ENCODE data around the gene CDK5. TPM values are rescaled to one million over a fixed set of nuclear protein-coding genes. Genes with fewer than 3 reads are reported as not detected.
"Not testable (repeated sequence)": the region's sequence is repeated elsewhere in the genome, so short reads cannot be mapped to it uniquely, and the experiment has no call there.

Gene CDK5
- total RNA-seq, 1 donor from 2014 or later, result 13.7 TPM

- TF ChIP-seq CTCF (IDR thresholded peaks at IDR 0.05), result no peak
- Histone ChIP-seq H3K9me3 (no peaks in the 10 kb centered on the region), H3K4me1 (peaks cover 19% of the 10 kb centered on the region), H3K4me3 (no peak overlapping the region), H3K36me3 (peaks cover 35% of the 10 kb centered on the region), H3K27me3 (ENCODE audit: low read depth) (no peaks in the 10 kb centered on the region), H3K27ac (no peak overlapping the region)
- intact Hi-C loops (cut with DNase I), result no loop called here
- DNase-seq (no peak), ATAC-seq (no peak)
Measured at GRCh38 chr7:151031011-151031410, 26.7 kb downstream of the CDK5 start.

GRCh38 chr7:151028948-151029501 is 28.7 kb downstream of the CDK5 start:
- intact Hi-C loops (cut with DNase I), result no loop called here
- no peak for ATAC-seq

GRCh38 chr7:151028131-151028947 is 29.4 kb downstream of the CDK5 start, which contains the start of gene ABCB8:
Gene ABCB8 (plus strand): TSS chr7:151028450. CDS start chr7:151028516, 66 bp downstream.
- peaks cover 16% of the 10 kb centered on the region for H3K36me3 ChIP-seq
- peak; percentile 98 for DNase-seq
- H3K27me3 ChIP-seq (ENCODE audit: low read depth), result no peaks in the 10 kb centered on the region
- TF ChIP-seq CTCF (IDR thresholded peaks at IDR 0.05), result peak; percentile 58
- intact Hi-C loops (cut with DNase I), result no loop called here
- peak within 1 kb of the TSS; percentile 84 for H3K4me3 ChIP-seq
- no peaks in the 10 kb centered on the region for H3K9me3 ChIP-seq
- peak within 1 kb of the TSS; percentile 87 for H3K27ac ChIP-seq
- peaks cover 19% of the 10 kb centered on the region for H3K4me1 ChIP-seq
- peak; percentile 97 to 98 for ATAC-seq

More at GRCh38 chr7:151028948-151029501, 28.7 kb downstream of the CDK5 start:
- no peak for DNase-seq
- Histone ChIP-seq H3K27me3 (ENCODE audit: low read depth) (no peaks in the 10 kb centered on the region), H3K27ac (peak overlapping the region; percentile 87), H3K4me1 (peaks cover 19% of the 10 kb centered on the region), H3K9me3 (no peaks in the 10 kb centered on the region), H3K4me3 (peak overlapping the region; percentile 84), H3K36me3 (peaks cover 16% of the 10 kb centered on the region)
- no peak for TF ChIP-seq CTCF (IDR thresholded peaks at IDR 0.05)

GRCh38 chr7:151027728-151028130 is 30.0 kb downstream of the CDK5 start:
- peak overlapping the region; percentile 84 for H3K4me3 ChIP-seq
- H3K27me3 ChIP-seq (ENCODE audit: low read depth); H3K9me3 ChIP-seq; intact Hi-C loops (cut with DNase I); DNase-seq: not testable (repeated sequence)
- peaks cover 16% of the 10 kb centered on the region for H3K36me3 ChIP-seq
- peak overlapping the region; percentile 87 for H3K27ac ChIP-seq
- peak in 1 of 2 donors; percentile 35 for ATAC-seq
- peaks cover 19% of the 10 kb centered on the region for H3K4me1 ChIP-seq

- H3K9me3 ChIP-seq; H3K27me3 ChIP-seq (ENCODE audit: low read depth); DNase-seq; intact Hi-C loops (cut with DNase I); ATAC-seq: not testable (repeated sequence)
- Histone ChIP-seq H3K4me1 (peaks cover 19% of the 10 kb centered on the region), H3K27ac (peak overlapping the region; percentile 87), H3K36me3 (peaks cover 10% of the 10 kb centered on the region), H3K4me3 (peak overlapping the region; percentile 84)
Measured at GRCh38 chr7:151026771-151027727, 30.6 kb downstream of the CDK5 start.

Measured in lower lobe of right lung (tissue), 2 donors.